GM10248 (cell line): ENCODE data around the gene SERAC1.

Source experiments
- CTCF ChIA-PET: fragments of 300-600 bp; sonication (Branson Sonifier 250); formaldehyde crosslinking; extraction: SDS; loops from one replicate; lab custom pipeline; 2021; ENCODE audit warnings: antibody characterized with exemption; lab: Yijun Ruan, JAX
- POLR2A ChIA-PET: fragments of 350-650 bp; sonication (Branson Sonifier 250); formaldehyde crosslinking; extraction: SDS; loops from one replicate; lab custom pipeline; 2020; ENCODE audit warnings: antibody characterized with exemption; lab: Yijun Ruan, JAX
- DNase-seq: peaks from one replicate; pipeline ENCODE4 v3.0.0; 2012; ENCODE audit errors: extremely low spot score
- TF ChIP-seq, protein P1 (sequence below): IDR thresholded peaks from 2 replicates; pipeline ENCODE4 v1.5.1; 2012; ENCODE audit warnings: mild to moderate bottlenecking, low read depth; ENCODE audit errors: extremely low read depth, missing control alignments, control extremely low read depth

The SERAC1 gene

GRCh38 chr6:158086504-158087223 lies 81.4 kb downstream of the SERAC1 start:
- POLR2A ChIA-PET, result no interaction called here
- TF ChIP-seq, protein P1, sequence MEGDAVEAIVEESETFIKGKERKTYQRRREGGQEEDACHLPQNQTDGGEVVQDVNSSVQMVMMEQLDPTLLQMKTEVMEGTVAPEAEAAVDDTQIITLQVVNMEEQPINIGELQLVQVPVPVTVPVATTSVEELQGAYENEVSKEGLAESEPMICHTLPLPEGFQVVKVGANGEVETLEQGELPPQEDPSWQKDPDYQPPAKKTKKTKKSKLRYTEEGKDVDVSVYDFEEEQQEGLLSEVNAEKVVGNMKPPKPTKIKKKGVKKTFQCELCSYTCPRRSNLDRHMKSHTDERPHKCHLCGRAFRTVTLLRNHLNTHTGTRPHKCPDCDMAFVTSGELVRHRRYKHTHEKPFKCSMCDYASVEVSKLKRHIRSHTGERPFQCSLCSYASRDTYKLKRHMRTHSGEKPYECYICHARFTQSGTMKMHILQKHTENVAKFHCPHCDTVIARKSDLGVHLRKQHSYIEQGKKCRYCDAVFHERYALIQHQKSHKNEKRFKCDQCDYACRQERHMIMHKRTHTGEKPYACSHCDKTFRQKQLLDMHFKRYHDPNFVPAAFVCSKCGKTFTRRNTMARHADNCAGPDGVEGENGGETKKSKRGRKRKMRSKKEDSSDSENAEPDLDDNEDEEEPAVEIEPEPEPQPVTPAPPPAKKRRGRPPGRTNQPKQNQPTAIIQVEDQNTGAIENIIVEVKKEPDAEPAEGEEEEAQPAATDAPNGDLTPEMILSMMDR, result no peak
- CTCF ChIA-PET, result interaction anchor here (0.9 to 8.7 kb wide), 2 partner anchors 14 to 25 kb away, joined by 4 to 59 read pairs; no protein-coding TSS in a partner anchor
- peak; percentile 48 for DNase-seq

- no peak for DNase-seq
- POLR2A ChIA-PET, result no interaction called here
- CTCF ChIA-PET, result interaction anchor here (0.9 to 8.7 kb wide), 2 partner anchors 13 to 24 kb away, joined by 4 to 59 read pairs; no protein-coding TSS in a partner anchor
- TF ChIP-seq, protein P1, result no peak
These were observed 82.0 kb downstream of the SERAC1 start for GRCh38 chr6:158086054-158086503.

DNA sequence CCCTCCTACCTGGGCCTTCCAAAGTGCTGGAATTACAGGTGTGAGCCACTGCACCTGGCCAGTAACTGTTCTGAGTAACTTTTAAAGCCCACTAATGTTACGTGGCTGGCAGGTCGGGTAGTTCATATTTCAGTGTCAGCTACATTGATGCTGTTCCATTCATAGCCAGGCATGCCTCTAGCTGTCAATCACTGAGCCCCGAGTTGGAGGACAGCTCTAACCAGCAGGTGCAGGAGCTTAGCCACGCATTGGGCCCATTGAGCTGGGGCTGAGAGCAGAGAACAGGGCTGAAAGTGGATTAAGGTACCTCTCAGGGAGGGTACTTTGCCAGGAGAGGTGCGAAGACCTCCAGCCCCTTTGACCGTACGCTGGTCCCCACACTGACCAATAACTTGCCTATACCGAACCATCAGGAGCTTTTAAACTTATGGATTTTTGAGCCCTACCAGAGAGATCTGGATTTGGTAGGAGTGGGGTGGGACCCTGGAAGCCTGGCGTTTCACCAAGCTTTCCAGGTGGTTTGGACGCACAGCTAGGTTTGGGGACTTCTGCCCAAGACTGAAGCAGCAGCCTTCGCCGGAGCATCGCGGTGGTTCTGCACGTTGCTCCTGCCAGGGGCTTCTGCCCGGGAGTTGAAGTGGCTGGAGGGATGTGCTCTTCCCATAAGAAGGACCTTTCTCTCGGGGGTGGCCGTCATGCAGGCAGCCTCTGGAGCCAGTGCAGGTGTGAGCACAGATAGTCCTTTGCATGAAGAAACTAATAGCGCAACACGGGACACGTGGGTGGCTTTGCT lies 82.6 kb downstream of the SERAC1 start:
- CTCF ChIA-PET, result interaction anchor here (8.7 kb wide), 1 partner anchor 13 kb away, joined by 59 read pairs; no protein-coding TSS in a partner anchor
- TF ChIP-seq, protein P1, result no peak
- POLR2A ChIA-PET, result no interaction called here
- DNase-seq, result no peak

GRCh38 chr6:158083455-158084325 lies 84.4 kb downstream of the SERAC1 start:
- TF ChIP-seq, protein P1, result no peak
- POLR2A ChIA-PET, result no interaction called here
- DNase-seq, result no peak
- CTCF ChIA-PET, result interaction anchor here (8.7 kb wide), 1 partner anchor 11 kb away, joined by 59 read pairs; no protein-coding TSS in a partner anchor

DNA sequence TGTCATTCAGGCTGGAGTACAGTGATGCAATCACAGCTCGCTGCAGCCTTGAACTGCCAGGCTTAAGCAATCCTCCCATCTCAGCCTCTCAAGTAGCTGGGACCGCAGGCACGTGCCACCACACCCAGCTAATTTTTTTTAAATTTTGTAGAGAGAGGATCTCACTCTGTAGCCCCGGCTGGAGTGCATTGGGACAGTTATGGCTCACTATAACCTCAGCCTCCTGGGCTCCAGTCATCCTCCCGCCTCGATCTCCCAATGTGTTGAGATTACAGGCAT lies 86.5 kb downstream of the SERAC1 start:
- TF ChIP-seq, protein P1, result no peak
- ChIA-PET CTCF (interaction anchor here (8.7 kb wide), 1 partner anchor 9 kb away, joined by 59 read pairs; no protein-coding TSS in a partner anchor), POLR2A (no interaction called here)
- DNase-seq, result no peak
